Left colon (tissue), 2 donors: Measurements from ENCODE around the gene PDE4D. TPM values are rescaled to one million over a fixed set of nuclear protein-coding genes. Genes with fewer than 3 reads are reported as not detected.
"Not testable (repeated sequence)": the region's sequence is repeated elsewhere in the genome, so short reads cannot be mapped to it uniquely, and the experiment has no call there.

Experiments
- ATAC-seq: fragments of 200-7000 bp; cut with Tn5 transposase; one replicate; pipeline ENCODE4 v1.9.1; 2020; ENCODE audit warnings: mild to moderate bottlenecking, moderate library complexity
- DNase-seq, 2 donors: peaks; one replicate each; pipeline ENCODE4 v3.0.0-alpha.2; 2020
- intact Hi-C, 2 donors: fragments of 100-400 bp; cut with DNase I in 1 of 2; cut with micrococcal nuclease in 1 of 2; formaldehyde crosslinking; loops; one replicate each; pipeline versions ENCODE4 v1.11.2 to v1.14.0; 2022; cut with DNase I, micrococcal nuclease
- total RNA-seq, 2 donors: library from RNA; stranded (reverse); fragmentation: NEBNext Ultra II Directional; extraction: Animal tissue kit (Norgen Biotek cat#: 25700); gene quantifications; one replicate each; pipeline ENCODE4 v1.2.1, GENCODE V29; 2021
- donor health status: DM: no; HTN: no; CAD: no.
- donor health status: DM: yes; HTN: yes; CAD: no.

The PDE4D gene
- total RNA-seq, 2 donors from 2014 or later = 50.6 to 67.8 TPM

DNA sequence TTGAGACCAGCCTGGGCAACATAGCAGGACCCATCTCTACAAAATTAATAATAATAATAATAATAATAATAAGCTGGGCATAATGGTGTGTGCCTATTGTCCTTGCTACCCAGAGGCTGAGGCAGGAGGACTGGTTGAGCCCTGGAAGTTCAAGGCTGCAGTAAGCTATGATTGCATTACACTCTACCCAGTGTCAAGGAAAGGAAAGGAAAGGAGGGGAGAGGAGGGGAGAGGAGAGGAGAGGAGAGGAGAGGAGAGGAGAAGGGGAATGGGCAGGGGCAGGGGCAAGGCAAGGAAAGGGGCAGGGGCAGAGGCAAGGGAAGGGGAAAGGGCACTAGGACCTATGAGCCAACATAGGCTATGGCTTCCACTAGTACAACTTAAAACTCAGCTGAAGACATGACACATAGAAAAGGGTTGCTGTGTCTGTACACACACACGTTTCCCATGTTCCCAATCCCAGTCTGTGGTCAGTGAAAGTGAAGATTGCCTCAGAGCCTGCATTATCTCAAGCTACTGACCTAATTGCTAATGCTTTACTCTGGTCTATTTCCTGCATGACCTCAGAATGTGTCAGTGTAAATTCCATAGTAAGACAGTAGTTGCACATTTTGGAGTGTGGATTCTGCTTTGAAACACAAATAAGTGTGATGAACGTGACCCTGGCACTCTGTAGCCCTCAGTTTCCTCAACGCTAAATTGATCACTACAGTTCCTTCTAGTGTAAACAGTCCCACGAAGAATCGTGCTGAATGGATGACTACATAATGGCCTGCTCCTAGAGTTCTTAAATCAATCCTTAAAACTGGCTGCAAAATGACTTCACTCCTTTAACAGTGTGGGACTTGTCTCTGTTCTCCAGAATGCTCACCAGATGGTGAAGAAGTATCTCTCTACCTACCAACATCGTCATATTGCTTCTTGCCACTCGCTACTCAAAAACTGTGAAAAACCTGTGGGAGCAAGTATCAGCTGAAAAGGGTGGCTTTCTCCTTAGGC lies 813.6 kb downstream of the PDE4D start:
- ATAC-seq (no peak), DNase-seq (no peak)

DNA sequence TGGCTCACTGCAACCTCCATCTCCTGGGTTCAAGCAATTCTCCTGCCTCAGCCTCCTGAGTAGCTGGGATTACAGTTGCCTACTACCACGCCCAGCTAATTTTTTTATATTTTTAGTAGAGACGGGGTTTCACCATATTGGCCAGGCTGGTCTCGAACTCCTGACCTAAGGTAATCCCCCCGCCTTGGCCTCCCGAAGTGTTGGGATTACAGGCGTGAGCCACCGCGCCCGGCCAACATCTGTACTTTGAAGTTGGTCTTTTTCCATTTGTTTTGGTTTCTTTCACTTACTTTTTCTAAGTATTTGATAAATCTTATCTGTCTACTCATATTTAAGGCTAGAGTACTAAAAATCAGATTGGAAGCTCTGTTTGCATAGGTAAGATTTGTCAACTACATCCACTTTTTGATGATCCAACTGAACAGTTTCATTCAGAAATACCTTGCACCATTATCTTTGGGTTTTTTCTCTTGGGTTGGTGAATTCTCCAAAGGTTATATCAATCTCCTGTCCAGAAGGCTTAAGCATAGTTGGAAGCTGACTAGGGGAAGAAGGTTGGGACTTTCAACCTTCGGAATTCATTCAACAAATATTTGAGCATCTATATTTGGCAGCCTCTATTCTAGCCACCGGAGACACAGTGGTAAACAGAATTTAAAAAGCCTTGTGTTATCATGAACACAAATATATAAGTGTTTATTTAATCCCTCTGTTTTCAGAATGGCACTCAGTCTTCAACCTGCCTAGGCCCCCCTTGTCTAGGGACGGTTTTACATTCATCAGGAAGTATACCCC lies 821.6 kb downstream of the PDE4D start:
- no peak for DNase-seq
- intact Hi-C loops = no loop called here
- no peak for ATAC-seq

More for the DNA sequence above, 813.6 kb downstream of the PDE4D start:
- intact Hi-C loops = no loop called here

DNA sequence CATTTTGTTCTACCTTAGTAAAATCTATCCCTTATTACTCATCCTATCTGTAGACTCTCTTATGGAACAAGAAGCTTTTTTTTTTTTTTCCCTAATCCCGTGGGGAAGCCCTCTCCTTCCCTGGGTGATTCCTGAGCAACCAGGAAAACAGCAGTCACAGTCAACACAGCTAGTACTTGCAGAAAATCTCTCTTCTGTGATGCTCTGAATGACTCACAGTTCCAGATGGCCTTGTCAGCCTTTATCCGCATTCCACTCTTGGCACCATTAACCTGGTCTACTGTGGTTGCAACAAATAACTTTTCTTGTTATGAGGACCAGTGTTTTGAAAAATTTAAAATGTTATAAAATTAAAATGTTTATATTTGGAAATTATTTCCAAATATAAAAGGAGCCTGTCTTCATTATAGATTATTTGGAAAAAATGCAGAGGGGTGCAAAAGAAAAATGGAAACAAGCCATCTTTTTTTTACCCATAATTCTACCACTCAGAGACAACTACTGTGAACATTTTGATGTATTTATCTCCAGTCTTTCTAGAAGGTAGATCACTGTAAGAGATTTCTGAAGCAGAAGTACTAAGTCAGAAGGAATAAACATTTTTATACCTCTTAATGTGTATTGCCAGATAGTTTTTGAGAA lies 824.0 kb downstream of the PDE4D start:
- ATAC-seq = no peak
- intact Hi-C loops = no loop called here

DNA sequence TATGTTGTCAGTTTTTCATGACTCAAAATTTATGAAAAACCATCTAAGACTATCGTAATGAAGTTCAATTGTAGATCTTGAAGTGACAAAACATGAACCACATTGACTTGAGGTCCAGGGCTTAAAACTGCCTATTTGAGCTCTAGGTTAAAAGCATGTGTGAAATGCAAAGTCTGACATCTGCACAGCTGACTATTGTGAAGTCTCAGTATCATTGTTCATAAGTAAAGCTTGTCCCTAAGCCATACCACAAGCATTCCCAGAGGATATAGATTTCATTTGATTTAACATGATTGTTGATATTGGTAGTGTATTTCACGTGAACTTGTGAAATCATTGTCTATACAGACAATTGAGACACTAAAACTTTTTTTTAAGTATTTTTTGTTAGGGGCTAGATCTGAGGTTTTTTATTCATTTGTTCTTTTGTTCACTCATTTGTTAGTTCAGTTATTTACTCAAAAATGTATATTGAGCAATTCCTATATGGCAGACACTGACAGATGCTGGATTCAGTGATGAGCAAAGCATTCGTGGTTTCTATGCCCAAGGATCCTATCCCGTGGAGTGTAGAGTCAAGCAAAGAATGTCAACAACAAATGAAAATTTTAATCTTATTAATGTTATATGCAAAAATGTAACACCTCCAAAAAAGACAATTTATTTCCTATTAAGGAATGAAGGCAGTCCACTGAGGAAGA lies 825.4 kb downstream of the PDE4D start:
- DNase-seq (no peak), ATAC-seq (no peak)
- intact Hi-C loops = no loop called here

More for the DNA sequence above, 824.0 kb downstream of the PDE4D start:
- no peak for DNase-seq

DNA sequence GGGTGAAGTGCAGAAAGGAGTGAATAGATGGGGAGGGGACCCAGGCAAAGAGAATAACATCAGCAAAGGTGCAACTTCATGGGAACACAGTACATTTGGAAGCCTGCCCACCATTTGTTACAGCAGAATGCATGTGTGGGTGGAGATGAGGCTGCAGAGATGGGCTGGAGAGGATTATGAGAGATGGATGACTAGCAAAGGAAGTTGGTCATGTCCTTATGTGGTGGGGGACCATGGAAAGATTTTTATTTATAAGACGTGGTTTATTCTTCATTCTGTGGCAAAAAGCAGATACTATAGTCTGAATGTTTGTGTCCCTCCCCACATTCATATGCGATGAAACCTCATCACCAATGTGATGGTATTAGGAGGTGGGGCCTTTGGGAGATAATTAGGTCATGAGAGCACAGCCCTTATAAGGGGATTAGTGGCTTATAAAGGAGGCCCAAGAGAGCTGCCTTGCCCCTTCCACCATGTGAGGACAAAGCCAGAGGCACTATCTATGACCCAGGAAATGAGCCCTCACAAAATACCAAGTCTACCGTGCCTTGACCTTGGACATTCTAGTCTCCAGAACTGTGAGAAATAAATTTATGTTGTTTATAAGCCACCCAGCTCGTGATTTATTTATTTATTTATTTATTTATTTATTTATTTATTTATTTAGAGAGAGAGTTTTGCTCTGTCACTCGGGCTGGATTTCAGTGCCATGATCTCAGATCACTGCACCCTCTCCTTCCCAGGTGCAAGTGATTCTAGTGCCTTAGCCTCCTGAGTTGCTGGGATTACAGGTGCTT lies 827.0 kb downstream of the PDE4D start:
- ATAC-seq (no peak), DNase-seq (no peak)
- intact Hi-C loops = no loop called here

DNA sequence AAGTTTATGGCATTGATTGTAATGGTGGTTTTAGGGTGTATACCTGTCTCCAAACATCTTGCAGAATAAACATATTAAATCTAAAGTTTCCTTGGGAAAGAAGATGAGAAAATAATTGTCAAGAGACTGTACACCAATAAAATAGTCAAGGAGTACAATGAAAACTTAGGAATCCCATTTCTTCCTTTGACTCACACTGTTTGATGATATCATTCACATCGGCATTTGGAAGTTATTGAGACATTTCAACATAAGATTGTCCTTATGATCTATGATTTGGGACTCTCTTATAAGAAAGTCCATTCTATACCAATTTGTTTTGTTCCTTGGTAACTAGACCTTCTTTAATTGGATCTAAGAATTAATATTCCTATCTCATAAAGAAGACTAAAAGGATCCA lies 828.0 kb downstream of the PDE4D start:
- ATAC-seq = no peak
- no peak for DNase-seq
- intact Hi-C loops = no loop called here

DNA sequence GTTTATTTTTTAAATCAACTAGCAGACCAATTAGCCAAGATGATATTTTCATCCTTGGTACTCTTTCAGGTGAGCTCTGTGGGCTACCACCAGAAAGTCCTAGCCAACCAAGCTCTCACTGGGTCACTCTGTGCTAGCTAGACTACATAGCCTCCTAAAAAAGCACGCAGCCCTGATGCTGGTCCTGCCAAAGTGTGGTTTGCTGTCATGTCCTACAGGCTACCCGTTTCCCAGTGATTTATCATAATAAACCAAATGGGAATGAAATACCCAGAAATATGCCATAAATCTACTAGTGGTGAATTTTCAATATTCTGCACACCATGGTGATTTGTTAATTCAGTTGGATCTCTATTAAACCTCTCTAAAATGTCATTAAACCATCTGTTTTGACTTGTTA lies 829.2 kb downstream of the PDE4D start:
- no peak for ATAC-seq
- no peak for DNase-seq
- intact Hi-C loops = no loop called here

DNA sequence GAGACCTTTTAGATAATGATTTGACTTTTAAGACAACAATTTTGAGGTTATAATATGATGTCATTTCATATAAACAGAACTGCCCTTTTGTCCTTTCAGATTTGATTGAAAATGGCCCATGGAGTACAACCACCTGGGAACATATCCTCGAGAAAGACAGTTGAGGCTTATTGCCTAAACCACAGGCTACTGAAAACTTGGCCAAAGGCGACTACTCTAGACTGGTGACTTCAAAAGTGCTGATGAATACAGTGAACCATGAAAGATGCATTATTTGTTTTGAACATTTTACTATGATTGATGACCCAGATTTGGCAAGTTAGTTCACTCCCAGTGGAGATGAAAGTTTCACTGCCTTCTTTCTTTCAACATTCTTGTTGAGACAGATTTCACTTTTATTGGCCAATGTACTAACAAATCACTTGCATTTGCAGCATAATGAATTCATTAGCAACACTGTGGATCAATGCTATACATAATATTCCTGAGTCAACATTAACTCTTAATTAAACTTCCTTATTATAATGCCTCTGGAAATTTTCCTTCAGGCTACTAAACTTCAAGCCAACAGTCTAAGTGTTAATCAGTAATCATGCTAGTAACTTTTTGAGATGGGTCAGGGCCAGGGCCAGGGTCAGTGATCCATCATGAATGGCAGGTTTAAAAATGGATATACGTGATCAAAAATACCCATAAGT lies 830.4 kb downstream of the PDE4D start:
- ATAC-seq = no peak
- intact Hi-C loops = no loop called here
- no peak for DNase-seq

DNA sequence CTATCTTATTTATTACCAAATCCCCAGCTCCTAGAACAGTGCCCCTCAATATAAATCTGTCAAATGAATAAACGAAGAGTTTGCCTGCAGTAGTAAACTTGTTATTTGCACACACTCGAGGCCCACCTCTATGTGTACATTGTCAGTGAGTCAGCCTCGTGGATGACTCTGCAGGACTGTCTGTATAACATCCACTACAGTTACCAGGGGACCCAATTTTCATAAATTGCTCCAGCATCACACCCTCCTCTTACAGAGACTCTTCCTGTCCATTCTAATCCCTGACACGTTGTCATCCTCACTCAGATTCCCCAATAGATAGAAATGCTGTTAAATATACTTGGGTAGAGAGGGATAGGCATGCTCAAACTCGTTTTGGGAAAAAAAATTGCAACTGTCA lies 832.1 kb downstream of the PDE4D start:
- DNase-seq (no peak), ATAC-seq (peak; percentile 27)
- intact Hi-C loops = no loop called here

DNA sequence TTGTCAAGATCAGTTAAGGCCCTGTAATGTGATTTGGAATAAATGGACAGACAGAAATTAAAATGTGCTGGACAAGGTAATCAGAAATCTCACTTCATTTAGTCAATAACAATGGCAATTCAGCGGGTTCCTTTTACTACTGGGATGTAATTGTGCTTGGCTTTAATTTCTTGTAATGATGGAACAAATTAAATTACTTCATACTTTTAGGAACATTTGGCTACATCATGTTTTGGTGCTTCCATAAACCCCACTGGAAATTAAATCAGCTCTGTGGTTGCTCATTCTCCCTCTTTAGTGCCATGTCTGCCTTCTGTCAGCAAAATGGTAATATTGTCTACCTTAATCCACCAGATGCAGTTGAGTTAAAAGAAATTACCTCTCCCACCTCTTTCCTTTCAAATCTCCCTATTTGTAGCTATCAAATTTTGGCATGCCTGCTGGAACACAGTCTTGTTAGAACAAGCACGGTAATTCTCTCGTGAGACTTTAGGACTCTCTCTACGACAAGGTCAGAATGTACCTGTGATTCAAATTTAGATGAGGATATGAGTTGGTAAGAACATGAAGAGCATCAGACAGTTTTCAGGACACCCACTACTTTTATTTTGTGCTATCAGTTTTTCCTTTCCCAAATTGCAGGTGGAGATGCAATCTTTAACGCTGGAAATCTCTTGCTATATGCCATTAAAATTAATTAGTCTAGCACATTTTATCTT lies 834.4 kb downstream of the PDE4D start:
- no peak for ATAC-seq
- no peak for DNase-seq
- intact Hi-C loops = no loop called here

DNA sequence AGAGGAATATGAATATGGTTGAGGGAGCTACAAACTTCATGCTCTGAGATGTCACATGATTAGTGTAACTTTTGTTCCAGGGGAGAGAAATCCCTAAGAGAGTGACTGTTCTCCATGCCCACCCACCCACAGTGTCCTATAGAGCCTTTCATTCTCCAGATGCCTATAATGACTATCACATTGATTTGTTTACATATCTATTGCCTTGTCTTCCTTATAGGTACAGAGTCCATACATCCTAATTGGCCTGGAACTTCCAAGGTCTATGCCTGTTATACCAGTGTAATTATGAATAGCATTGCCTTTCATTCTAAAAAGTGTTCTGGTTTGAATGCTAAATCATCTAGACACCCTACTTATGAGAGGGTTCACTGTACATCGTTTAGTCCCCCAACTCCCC lies 835.3 kb downstream of the PDE4D start:
- ATAC-seq = peak; percentile 77
- no peak for DNase-seq
- intact Hi-C loops = no loop called here

DNA sequence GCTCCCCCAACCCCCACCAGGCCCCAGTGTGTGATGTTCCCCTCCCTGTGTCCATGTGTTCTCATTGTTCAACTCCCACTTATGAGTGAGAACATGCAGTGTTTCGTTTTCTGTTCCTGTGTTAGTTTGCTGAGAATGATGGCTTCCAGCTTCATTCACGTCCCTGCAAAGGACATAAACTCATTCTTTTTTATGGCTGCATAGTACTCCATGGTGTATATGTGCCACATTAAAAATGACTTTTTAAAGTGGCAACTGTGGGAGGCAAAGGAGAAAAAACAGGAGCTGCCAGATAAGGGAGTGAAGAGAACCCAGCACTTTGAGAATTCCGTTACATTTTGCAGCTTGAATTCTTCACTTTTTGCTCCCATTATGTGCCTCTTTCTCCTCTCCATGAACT lies 836.9 kb downstream of the PDE4D start:
- DNase-seq, ATAC-seq, intact Hi-C loops: not testable (repeated sequence)

DNA sequence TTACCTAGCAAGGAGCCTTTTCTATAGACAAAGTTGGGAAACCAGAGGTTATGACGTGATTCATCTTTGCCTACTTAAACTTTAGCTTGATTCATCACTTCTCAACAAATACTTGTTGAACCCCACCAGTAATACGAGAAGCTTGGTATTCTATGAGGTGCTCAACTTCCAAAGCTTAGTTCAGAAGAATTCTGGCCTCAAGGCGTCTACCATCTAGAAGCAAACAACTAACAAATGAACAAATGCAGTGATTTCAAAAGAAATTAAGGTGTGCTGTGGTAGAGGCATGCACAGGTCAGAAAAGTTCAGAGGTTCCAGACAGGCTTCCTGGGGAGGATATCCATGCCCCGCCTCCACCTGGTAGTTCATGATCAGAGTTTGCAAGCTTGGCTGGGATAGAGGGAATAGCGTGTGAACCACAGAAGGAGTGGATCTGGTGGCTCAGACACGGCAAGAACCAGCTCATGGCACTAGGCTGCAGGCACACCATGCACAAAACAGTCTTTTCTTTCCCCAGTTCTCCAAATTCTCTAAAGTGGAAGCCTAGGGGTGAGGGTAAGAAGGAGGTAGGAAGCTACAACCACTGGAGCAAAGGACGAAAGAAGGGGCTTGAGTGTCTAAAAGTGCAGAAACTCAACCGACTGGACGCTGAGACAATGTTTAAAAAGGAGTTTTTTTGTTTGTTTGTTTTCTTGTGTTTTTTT lies 837.6 kb downstream of the PDE4D start:
- ATAC-seq (no peak), DNase-seq (no peak)
- intact Hi-C loops = no loop called here

DNA sequence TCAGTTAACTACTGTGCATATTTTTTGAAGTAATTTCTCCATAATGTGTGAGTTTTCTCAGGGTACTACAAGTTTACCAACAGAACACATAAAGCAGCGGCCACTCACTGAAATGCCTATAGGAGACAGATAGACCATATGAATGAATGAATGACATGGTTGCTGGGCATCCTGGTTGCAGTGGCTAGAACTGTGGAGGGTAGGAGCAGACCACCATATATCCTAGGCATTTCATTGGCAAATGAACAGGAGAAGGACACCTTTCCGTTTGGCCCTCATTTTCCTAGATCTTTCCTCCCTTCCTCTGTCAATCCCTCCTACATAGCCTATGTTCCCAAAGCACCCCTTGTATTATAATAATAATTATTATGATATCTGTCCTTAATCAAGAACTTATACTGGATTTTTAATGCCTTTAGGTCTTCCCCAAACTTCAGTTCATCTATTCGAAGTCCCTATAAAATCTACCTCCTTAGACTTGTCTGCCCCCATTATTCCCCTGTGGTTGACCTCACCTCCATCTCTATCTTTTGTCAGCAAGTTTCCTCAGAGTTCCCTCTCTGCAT lies 838.5 kb downstream of the PDE4D start:
- ATAC-seq (no peak), DNase-seq (no peak)
- intact Hi-C loops = no loop called here

DNA sequence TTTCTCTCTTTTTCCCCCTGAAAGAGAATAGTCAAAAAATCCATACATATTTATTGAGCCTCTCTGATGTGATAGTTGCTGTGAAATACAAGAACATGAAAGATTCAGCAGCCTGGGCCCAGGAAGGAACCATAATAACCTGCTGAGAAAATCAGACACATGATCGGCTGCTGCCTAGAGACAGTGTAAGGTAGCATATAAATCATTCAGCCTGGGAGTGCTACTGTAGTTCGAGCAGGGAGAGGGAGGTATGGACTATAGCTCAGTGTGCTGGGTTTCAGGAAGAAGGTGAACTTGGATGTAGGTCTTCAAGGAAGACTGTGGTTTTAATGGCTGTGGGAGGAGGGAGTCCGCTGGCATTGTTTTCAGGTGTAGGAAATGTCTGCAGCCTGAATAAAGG lies 841.6 kb downstream of the PDE4D start:
- DNase-seq = no peak
- intact Hi-C loops = no loop called here
- ATAC-seq = peak; percentile 73

DNA sequence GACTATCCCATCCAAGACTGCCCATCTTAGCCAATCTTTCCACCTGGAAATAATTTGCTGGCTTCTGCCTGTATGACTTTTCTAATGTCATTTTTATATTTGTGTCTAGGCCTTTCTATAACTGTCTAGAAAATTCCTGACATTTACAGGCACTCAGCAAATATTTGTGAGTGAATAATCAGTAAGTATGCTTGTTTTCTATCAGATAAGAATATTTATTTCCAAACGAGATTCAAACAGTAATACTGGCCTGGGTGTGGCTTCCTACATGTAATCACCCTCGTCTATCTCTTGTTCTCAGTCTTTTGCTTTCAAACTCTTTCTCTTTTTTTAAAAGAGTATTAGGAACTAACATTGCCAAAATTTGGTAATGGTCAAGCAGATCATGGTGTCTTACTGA lies 844.4 kb downstream of the PDE4D start:
- DNase-seq = no peak
- intact Hi-C loops = no loop called here
- ATAC-seq = no peak
